CD4-positive, alpha-beta T cell treated with Interleukin-15 for 4 hours (primary cell): ENCODE measurements around the gene ST3GAL3.

ENCODE experiments used
- DNase-seq: peaks from one replicate; pipeline ENCODE4 v3.0.0-alpha.2; 2020; ENCODE audit warnings: low spot score

Gene ST3GAL3

DNA sequence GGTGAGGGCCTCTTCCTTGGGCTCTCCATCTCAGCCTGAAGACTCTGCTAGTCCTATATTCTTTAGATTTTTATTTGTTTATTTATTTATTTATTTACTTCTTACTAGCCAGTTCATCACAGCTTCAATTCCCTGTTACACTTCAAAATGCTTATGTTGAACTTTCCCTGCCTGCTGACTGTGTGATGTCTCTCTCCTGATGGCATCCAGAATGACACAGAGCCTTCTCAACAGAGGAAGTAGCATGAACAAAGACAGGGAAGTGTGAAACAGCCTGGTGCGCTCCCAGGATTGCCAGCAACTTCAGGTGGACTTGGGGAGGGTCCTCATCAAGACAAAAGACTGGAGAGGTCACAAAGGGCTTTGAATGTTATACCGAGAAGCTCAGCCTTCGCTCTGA is 235.1 kb downstream of the ST3GAL3 start:
- no peak for DNase-seq

DNA sequence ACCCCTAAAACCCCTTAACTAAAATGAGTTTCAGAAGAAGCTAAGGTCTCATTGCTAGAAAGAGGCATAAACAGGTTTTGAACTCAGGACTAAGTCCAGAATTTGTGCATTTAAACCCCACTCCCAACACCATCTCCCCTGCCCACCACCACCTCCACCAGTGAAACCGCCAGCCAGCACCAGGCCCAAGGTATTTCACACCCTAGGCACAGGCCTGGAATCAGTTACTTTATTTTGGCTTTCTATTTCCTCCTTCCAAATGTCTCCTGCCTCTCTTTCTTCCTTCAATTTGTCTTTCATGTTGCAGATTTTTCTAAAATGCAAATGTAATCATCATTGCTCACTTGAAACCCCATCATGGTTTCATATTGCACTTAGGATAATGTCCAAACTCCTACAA is 237.5 kb downstream of the ST3GAL3 start:
- no peak for DNase-seq

DNA sequence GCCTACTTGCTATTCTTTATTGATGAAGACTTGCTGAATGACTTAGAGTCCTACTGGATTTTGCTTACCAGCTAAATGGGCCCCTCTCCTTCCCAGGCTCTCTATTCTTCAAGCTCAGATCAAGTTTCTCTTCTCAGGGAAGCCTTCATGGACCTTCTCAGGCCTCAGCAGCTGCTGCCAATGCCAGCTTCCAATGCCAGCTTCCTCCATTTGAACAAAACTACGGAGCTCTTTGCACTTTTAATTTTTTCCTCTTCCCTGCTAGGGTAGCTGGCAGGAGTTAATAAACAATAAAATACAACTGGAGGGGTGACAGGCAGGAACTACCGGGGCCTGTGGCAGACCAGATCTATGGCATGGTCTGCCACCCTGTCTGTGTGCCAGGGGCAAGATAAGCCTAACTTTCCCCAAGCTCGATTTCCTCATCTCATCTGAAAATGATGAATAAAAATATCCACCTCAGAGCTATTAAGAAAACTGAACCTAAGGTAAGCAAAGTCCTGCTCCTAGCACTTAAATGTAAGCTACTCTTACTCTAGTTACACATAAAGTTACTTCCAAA is 238.4 kb downstream of the ST3GAL3 start:
- DNase-seq = no peak

DNA sequence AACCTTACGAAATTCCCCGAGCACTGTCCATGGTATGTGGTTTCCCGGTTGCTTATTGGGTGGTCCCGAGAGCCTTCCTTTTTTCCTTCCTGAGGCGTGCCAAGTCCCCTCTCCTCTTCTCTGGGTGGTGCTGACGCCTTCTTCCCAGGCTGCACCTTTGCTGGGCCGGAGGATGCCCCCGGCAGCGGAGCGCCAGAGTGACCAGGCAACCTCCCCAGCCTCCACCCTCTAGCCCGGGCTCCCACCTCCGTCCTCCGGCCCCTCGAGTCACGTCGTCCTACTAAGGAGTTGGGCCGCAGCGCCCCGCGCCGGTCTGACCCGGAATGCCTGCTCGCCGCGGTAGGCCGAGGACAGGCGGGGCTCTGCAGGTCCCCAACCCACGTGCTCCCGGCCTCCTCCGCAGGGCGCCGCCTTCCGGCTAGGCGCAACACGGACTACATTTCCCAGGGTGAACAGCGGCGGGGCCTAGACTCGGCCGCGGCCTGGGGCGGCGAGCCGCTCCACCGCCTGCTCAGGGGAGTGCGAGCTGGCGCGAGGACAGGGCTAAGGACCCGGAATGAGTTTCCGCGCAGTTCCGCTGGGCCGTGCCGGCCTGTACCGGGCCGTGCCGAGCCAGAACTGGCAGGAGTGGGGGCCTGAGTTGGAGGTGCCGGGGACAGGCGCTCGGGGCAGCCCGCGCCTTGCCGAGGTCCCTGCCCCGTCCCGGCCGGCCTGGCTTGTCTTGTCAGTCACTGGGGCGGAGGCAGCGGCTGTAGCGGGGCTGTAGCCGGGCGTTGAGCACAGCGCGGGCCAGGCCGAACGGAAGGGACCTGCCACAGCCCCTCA is 239.1 kb downstream of the ST3GAL3 start, which contains the start of gene IPO13:
IPO13 (plus strand) TSS at position 715 of the 825 bp plus-strand sequence. CDS start 651 bp downstream, outside the sequence.
- peak; percentile 96 for DNase-seq

DNA sequence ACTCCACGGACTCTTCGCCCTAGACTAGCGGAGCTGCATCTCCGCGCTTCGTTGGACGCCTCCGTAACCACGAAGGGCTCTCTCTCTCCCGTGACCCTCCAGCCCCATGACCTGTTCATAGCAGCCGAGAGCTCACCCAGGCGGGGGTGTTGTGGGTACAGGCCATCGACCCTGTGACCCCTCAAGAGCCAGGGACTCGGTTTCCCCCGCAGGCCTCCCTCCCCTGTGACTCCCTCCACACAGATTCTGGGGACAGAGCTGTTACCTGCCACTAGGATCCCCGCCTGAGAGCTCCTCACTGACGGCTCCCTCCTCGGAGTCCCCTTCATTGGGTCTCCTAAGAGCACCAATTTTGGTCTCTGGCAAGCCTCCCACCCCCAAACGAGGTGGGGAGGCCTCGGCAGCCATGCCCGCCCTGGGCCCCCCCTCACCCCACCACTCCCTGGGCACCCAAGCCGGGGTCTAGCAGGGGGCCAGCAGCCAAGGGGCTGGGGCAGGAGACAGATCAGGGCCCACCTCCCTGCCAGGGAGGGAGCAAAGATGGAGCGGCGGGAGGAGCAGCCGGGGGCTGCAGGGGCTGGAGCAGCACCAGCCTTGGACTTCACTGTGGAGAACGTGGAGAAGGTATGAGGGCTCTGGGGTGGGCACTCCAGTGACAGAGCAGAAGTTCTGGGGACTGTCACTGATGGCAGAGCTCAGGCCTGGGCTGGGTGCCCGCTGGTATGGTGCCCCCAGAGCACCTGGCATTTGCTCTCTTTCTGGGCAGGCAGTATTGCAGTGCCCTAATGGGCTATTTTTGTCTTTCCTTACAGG is 239.9 kb downstream of the ST3GAL3 start:
- DNase-seq = no peak

DNA sequence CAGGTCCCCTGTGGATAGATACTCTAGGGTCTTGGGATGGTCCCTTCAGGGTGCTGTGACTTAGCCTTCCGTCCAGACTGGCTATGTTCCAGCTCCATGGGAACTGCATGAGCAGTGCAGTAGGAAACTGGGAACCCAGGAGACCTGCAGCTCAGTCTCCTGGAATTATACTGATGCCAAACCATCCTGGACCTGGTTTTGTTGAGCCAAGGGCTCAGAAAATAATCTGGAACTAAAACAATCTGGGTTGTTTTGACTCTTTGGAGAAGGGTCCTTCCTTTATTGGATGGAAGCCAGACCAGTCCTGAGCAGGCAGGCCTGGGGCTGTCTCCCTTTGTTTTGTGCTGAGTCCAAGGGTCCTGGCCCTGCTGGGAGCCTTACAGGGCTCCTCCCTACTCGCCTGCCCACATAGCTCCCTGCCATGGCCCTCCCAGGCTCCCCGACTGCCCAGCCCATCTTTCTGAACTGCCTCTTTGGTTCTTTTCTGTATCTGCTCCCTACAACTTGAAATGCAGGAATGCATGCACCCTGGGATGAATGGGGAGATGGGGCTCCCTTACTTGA is 240.6 kb downstream of the ST3GAL3 start:
- DNase-seq = no peak

DNA sequence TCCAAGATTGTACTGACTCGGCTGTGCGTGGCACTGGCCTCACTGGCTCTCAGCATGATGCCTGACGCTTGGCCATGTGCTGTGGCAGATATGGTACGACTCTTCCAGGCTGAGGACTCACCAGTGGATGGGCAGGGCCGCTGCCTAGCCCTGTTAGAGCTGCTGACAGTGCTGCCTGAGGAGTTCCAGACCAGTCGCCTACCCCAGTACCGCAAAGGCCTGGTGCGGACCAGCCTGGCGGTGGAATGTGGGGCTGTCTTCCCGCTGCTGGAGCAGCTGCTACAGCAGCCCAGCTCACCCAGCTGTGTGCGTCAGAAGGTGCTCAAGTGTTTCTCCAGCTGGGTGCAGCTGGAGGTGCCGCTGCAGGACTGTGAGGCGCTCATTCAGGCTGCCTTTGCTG is 242.3 kb downstream of the ST3GAL3 start:
- DNase-seq = no peak

DNA sequence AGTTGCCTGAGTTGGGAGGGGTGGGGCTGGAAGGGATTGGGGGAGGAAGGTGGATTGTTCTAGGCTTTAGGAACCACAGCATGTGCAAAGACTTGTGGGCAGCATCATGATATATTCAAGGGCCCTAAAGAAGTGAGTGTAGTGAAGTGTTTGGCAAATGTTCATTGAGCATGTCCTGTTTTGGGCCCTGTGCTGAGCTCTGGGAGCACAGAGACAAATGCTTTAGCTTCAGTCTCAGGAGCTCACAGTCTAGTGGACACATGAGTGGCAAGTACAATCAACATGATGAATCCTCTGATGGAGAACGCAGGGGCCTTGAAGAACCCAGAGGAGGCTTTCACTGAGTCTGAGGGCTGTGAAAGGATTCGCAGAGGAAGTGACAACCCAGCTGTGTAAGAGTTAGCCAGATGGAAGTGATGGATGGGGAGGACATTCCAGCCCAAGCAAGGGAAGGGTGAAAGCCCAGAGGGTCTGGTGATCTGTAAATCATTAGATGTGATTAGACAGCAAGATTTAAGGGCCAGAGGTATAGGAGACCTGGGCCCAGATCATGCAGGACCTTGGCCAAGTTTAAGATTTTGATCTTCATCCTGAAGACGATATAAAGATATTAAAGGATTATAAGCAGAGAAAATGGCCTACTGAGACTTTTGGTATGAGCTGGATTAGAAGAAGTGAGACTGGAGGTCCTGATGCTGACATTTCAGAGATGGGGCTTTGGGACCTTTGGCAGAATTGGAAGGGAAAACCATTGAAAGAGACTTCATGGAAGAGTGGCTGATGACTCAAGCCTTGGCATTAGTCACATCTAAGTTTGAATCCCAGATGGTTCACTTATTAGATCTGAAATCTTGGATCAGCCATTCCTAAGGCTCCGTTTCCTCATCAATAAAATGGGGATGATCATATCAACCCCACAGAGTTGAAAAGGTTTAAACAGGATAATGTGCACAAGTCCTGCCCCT is 244.0 kb downstream of the ST3GAL3 start:
- DNase-seq = no peak

DNA sequence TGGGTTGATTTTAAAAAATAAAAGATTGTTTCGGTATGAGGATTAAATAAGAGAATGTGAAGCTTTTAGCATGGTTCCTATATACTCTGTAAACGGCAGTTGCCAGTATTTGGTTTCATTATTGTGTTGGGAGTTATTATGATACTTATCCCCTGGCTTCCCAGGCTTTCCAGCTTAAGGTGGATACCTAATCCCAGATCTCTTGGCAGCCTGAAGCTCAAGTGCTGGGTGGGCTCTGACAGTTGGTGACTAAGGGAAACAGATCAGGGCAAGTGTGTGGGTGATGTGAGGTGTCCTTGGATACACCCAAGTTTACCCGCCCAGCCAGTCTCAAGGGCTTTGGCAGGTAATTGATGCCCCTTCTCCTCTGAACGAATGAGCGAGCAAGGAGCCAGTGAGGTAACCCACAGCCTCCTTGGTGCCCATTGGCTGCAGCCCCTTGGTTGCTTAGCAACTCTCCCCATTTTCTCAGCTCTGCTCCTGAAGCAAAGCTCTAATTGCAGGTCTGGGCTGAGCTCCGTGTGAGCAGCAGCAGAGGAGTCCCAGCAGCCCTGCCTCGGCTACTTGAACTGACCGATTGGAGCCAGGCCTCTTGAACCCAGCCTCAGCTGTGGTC is 245.5 kb downstream of the ST3GAL3 start:
- no peak for DNase-seq

DNA sequence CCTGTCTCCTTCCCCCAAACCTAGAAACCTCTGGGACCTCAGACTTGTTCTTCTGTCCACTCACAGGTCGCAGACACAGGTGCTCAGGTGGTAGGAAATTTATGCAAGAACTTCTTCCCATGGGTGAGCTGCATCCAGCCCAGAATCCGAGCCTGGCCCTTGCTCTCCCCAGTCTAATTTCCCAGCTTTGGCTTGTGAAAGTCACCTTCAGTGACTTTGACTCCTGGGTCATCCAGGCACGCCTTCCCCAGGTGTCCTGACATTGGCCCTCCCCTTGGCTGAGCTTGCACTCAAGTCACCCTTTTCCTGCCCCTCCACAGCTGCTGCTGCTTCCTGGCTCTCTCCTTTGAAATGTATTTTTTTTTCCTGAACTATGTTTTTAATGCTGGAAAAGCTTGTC is 246.0 kb downstream of the ST3GAL3 start:
- DNase-seq = no peak

DNA sequence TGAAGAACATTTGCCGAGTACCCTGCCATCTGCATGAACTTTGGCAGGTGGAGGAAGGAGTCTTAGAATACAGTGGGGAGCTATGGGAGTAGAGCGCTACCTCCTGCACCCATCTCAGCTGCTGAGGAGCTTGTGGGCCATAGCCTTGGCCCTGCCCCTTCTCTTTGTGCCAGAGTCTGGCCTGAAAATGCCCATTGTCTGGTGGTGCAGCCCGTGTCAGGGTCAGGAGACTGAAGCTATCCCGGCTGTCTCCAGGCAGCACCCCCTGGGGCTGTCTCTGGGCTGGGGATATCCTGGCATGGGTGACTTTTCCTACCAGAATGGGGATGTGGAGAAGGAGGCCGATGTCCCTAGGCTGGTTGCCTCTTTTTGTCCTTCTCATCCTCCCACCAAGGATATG is 246.7 kb downstream of the ST3GAL3 start:
- no peak for DNase-seq

DNA sequence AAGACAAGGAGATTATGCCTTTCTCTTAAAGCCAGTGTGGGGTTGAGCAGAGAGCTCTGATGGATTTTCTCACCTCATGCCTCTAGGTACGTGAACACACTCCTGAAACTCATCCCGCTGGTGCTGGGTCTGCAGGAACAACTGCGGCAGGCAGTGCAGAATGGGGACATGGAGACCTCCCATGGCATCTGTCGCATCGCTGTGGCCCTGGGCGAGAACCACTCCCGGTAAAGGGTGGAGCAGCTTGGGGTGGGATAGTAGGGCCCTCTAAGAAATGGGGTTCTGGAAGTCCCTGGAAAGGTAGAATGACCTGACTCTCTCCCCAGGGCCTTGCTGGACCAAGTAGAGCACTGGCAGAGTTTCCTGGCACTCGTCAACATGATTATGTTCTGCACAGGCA is 248.9 kb downstream of the ST3GAL3 start:
- DNase-seq = no peak

DNA sequence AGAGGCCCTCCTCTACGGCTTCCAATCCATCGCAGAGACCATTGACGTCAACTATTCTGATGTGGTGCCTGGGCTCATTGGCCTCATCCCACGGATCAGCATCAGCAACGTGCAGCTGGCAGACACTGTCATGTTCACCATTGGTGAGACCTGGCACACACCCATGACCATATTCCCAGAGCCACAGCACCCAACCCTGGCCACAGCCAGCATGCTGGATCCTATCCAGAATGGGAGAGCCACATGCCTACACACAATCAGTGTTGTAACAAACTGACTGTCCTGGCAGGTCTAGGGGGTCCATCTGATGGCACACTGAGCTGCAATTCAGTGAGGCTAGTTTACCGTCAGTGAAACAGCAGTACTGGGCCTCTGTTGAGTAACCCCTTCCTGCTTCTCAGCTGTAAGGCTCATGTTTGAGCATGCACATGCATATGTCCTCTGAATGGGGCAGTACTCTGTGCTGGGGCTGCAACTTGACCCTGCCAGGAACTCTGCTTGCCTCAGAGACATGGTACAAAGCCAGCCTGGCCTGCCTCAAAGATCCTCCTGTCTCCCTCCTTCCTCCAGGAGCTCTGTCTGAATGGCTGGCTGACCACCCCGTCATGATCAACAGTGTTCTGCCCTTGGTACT is 250.2 kb downstream of the ST3GAL3 start:
- DNase-seq = no peak

DNA sequence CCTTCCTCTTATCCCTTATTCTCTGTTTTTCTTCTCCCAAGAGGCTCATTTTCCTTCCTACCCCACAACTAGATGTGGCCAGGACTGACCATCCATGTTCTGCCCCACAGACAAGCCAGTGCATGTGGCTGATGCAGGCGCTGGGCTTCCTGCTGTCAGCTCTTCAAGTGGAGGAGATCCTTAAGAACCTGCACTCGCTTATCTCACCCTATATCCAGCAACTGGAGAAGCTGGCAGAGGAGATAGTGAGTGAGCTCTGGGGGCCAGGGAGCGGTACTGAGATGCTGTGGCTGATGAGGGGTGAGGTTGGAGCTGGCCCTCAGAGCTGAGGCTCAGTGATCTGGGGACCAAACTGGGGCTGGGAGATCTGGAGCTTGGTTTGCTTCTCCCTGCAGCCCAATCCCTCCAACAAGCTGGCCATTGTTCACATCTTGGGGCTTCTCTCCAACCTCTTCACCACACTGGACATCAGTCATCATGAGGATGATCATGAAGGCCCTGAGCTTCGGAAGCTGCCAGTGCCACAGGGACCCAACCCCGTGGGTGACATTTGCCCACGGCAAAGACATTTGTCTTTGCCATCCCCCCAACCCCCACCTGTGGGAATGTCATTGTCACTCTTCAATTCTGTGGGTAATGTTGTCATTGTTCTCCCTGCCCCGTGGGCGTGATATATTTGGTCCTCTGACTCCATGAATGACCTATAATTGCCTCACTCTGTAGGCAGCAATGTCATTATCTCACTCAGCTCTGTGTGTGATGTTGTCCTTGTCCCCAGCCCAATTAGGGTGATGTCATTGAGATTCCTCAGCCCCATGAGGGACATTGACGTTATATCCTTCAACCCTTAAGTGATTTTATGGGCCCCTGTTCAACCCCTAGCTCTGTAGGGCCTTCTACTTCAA is 251.3 kb downstream of the ST3GAL3 start:
- DNase-seq = no peak

DNA sequence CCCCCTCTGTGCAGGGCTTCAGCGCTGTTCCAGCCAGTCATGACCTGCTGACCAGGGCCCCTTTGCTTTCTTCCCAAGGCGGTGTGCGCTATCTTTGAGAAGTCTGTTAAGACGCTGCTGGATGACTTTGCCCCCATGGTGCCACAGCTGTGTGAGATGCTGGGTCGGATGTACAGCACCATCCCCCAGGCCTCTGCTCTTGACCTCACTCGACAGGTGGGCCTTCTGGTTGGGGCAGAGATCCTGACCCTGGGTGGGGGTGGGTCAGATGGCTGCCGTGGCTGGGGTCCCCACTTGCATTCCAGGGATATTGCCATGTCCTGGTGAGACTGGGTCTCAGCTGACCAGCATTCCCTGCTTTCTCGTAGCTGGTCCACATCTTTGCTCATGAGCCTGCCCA is 253.5 kb downstream of the ST3GAL3 start:
- DNase-seq = no peak

DNA sequence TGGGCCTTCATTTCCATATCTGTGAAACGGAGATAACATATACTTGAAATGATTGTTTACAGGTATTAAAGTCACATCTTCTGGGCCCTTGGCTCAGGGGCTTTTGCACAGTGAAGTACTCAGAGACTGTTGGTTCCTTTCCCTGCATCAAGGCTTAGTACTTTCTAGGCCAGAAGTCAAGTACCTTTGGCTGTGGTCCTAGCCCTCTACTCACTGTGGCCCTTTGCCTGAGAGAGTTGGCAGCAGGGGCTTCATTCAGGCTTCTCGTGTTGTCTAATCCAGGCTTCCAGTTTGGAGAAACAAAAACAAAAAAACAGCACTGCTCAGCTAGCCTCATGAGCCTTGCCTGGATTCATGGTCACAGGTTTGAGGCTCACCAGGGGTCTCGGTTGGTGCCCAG is 254.4 kb downstream of the ST3GAL3 start:
- no peak for DNase-seq

DNA sequence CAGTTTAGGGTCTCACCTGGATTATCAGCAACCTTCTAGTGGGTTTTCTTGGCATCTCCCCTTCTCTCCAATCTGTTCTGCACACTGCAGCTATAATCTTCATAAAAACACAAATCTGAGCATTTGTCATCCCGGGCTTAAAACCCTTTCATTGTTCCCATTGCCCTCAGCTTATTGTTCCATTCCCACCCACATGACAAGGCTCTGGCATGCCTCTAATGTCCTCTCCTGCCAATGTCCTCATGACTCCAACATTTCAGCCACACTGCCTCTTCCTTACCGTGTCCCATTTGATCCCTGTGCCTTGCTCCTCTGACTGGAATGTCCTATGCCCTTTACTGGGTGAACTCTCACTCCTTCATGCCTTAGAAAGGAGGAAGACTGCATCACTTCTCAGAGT is 255.0 kb downstream of the ST3GAL3 start:
- DNase-seq = no peak

DNA sequence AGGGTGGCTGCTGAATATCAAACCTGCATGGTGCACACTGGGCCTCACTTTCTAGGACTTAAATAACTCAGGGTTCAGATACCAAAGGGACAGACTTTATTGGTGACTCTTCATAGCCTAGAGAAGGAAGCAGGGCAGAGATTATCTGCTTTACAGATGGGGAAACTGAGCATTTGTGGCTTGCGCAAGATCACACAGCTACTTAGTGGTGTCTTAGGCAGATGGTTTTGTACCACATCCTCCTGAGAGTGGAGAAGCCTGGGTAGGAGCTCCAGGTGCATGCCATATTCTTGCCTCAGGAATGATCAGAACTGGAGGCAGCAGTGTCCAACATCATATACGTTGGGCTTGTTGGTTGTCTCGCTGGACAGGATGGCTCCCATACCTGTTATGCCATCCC is 255.7 kb downstream of the ST3GAL3 start:
- no peak for DNase-seq

DNA sequence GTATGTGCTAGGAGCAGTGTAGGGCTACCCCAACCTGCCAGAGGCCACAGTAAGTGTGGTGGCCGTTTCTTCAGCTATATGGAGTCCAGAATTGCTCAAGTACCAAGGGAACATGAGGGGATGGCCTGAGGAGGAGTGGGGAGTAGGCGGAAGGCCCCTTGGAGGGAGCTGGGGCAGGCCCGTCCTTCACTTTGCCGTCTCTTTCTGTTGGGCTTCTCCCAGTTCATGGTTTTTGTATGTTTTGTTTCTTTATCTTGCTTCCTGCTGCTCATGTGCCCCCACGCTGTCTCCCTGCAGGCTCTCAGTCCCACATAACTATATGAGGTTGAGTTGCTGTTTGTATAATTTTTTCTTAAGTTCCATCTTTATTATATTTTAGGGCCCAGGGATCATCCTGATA is 256.6 kb downstream of the ST3GAL3 start:
- no peak for DNase-seq
